Cardiac ventricle fibroblast (primary cell): Measurements from ENCODE around the gene PTGIS. TPM values are rescaled to one million over a fixed set of nuclear protein-coding genes. Genes with fewer than 3 reads are reported as not detected.

ENCODE experiments used
- total RNA-seq: library from RNA; depleted of rRNA; stranded (reverse); fragments of >200 nt; gene quantifications from 2 replicates; pipeline ENCODE4 v1.2.3, GENCODE V29; 2015

PTGIS gene
- total RNA-seq = 33.8 and 35.1 TPM in 2 replicates

GRCh38 chr20:49567421-49568277, at the start of gene PTGIS:
Gene PTGIS (minus strand): TSS chr20:49568137. CDS start chr20:49568116, 21 bp downstream.

DNA sequence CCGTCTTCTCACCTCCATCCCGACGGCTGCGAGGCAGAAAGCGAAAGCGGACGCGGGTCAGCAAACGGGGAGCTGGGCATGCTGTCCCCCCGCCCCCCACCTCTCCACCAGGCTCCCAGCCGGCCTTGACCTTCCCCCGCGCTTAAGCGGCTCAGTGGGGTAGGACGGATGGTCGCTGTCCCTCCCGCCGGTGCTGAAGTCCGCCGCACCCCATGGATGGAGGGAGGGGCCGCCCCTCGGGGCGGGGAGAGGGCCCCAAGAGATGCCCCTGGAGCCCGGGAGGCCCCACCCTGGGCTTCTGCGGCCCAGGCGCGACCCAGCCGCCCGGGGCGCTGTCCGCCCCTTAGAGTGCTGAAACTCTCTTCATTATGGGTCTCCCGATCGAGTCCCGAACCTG, 85.3 kb downstream of the PTGIS start, which contains the start of gene KCNB1:
Gene KCNB1, minus strand, starts transcription at position 48 of the 397 bp plus-strand sequence. CDS start 188 bp downstream, outside the sequence.

Other genes starting within 250 kb of the PTGIS start
- gene KCNB1, start 85.5 kb downstream of the PTGIS start, total RNA-seq = 0.73 and 0.94 TPM in 2 replicates
- 19.5 and 20.5 TPM in 2 replicates for gene B4GALT5, start 145.7 kb upstream of the PTGIS start, total RNA-seq
- gene SLC9A8, start 244.7 kb upstream of the PTGIS start, total RNA-seq = 3.1 and 3.6 TPM in 2 replicates